Choroid plexus epithelial cell (primary cell): Measurements from ENCODE around the gene PRR5L.

ENCODE experiments used
- DNase-seq: peaks from one replicate; pipeline ENCODE4 v3.0.0-alpha.2; 2010; ENCODE audit warnings: low read depth
- H3K4me3 ChIP-seq: 2 replicates; pipeline ENCODE4 v1.5.1; 2011; ENCODE audit warnings: low read depth, mild to moderate bottlenecking, control low read depth, low read length, moderate library complexity
- TF ChIP-seq, protein P1 (sequence below): conservative IDR thresholded peaks from 2 replicates; pipeline ENCODE4 v1.5.1; 2011; ENCODE audit warnings: low read depth, mild to moderate bottlenecking, control low read depth, inconsistent platforms, low read length, moderate library complexity

PRR5L gene

DNA sequence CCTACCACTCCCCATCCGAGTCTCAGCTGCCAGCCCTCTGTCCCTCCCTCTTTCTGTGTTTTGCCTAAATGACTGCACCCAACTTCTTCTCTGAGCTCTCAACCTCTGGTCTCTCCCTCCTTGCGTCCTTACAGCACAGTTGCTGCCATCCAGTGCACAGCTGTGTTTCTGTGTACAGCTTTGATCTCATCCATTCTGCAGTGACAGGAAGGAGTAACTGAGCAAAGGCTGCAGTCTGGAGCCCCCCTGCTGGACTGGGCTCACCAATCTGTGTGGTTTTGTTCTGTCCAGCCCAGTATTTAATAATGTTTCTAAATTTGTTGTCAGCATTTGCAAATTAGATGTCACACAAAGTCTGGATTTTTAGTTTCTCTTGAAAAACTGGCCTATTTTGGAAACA lies 43.8 kb downstream of the PRR5L start:
- TF ChIP-seq, protein P1, sequence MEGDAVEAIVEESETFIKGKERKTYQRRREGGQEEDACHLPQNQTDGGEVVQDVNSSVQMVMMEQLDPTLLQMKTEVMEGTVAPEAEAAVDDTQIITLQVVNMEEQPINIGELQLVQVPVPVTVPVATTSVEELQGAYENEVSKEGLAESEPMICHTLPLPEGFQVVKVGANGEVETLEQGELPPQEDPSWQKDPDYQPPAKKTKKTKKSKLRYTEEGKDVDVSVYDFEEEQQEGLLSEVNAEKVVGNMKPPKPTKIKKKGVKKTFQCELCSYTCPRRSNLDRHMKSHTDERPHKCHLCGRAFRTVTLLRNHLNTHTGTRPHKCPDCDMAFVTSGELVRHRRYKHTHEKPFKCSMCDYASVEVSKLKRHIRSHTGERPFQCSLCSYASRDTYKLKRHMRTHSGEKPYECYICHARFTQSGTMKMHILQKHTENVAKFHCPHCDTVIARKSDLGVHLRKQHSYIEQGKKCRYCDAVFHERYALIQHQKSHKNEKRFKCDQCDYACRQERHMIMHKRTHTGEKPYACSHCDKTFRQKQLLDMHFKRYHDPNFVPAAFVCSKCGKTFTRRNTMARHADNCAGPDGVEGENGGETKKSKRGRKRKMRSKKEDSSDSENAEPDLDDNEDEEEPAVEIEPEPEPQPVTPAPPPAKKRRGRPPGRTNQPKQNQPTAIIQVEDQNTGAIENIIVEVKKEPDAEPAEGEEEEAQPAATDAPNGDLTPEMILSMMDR: no peak
- H3K4me3 ChIP-seq: no peak overlapping the region
- DNase-seq: no peak

GRCh38 chr11:36340897-36341296 lies 44.8 kb downstream of the PRR5L start:
- TF ChIP-seq, protein P1: no peak

DNA sequence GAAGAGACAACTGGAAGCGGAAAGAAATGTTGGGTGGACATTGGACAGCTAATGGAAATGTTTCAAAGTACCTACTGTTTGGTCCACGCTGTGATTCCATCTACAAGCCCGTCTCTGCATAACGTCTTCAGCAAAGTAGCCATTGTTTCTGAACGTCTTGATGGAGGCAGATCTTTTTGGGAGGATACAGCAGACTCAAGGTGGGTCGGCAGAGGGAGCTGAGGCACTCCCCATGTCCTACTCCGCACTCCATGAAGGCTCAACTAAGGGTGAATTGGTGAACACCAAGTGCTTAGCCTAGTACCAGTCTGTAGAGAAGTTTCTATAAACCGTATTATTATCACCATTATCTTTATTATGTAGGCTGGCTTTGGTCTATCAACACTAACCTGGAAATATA lies 45.8 kb downstream of the PRR5L start:
- H3K4me3 ChIP-seq: no peak overlapping the region
- DNase-seq: no peak
- TF ChIP-seq, protein P1: no peak

More at GRCh38 chr11:36340897-36341296, 44.8 kb downstream of the PRR5L start:
- no peak overlapping the region for H3K4me3 ChIP-seq
- no peak for DNase-seq

DNA sequence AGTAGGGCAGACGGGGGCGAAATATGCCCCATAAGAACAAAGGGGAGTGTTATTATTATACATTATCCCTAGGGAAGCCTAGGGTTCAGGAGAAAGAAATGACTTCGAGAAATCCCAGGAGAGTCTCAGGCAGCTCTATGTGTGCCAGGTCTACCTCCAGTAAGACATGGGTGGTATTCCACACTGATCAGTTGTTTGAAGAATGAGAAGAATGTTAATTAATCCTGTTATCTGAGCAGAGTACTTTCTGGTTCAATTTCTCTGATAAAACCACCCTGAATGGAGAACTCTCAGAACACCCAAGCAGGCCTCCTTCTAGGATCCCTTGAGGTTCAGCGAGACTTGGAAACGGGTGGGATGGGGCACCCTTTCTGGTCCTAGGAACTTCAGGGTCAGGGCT lies 46.2 kb downstream of the PRR5L start:
- H3K4me3 ChIP-seq: no peak overlapping the region
- no peak for DNase-seq
- TF ChIP-seq, protein P1: no peak

- DNase-seq: no peak
- H3K4me3 ChIP-seq: no peak overlapping the region
- TF ChIP-seq, protein P1: no peak
Measured at GRCh38 chr11:36343436-36343835, 47.3 kb downstream of the PRR5L start.

GRCh38 chr11:36345084-36345511 lies 49.0 kb downstream of the PRR5L start:
- no peak for DNase-seq
- TF ChIP-seq, protein P1: no peak
- H3K4me3 ChIP-seq: no peak overlapping the region

GRCh38 chr11:36345535-36346141 lies 49.5 kb downstream of the PRR5L start:
- H3K4me3 ChIP-seq: no peak overlapping the region
- no peak for DNase-seq
- TF ChIP-seq, protein P1: no peak
